ENCODE data around the gene FMN1.

GRCh38 chr15:33084661-33085060 is 109.9 kb downstream of the FMN1 start:
- no peak for TF ChIP-seq FOXA1 (IDR thresholded peaks at IDR 0.05)
- TF ChIP-seq ARNT (IDR thresholded peaks at IDR 0.05): no peak
- TF ChIP-seq FOXM1 (IDR thresholded peaks at IDR 0.05; ENCODE audit: borderline replicate concordance): no peak
- TF ChIP-seq FOXK2 (IDR thresholded peaks at IDR 0.05): no peak
- TF ChIP-seq ZNF384 (IDR thresholded peaks at IDR 0.05): no peak
- TF ChIP-seq L3MBTL2 (conservative IDR thresholded peaks at IDR 0.05): no peak

Data from HEK293T (cell line).